GM19035 (cell line): ENCODE results near the gene SNX22.

Experiments
- ATAC-seq: cut with Tn5 transposase; IDR thresholded peaks from one replicate; pipeline ENCODE4 v1.9.1; 2021; ENCODE audit not compliant: unreplicated experiment

Gene SNX22

GRCh38 chr15:64133623-64134344 is 17.7 kb upstream of the SNX22 start:
- no peak for ATAC-seq

DNA sequence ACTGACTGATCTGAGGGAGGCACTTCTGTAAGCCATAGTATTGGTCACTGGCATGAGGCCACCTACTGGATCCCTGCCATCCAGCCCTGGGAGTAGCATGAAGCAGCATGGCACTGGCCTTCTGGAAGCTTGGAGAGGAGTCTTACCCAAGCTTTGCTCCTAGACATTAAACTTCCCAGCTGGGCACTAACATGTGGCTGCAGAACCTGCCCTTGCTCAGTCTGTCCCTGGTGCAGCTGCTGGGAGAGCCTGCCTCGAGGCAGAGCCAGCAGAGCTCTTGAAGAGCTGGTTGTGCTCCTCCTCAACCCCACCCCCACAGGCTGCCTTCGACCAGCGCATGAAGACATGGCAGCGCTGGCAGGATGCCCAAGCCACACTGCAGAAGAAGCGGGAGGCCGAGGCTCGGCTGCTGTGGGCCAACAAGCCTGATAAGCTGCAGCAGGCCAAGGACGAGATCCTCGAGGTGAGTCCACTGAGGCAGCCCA is 17.1 kb upstream of the SNX22 start:
- ATAC-seq = no peak

DNA sequence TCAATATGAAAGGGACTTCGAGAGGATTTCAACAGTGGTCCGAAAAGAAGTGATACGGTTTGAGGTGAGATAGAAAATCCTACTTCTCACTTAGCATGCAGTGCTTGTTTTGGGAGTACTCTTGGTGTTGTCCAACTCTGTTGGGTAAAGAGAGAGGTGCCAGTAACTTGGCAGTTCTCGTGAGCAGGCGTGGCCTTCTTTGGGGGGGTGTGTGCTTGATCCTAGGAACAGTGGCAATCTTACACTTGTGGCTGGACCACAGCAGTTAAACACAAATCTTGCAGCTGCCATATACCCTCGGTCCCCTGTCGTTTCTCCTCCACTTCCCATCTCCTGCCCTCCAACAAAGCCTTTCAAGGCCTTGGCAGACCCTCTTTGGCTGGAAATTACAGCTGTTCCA is 15.2 kb upstream of the SNX22 start:
- no peak for ATAC-seq

DNA sequence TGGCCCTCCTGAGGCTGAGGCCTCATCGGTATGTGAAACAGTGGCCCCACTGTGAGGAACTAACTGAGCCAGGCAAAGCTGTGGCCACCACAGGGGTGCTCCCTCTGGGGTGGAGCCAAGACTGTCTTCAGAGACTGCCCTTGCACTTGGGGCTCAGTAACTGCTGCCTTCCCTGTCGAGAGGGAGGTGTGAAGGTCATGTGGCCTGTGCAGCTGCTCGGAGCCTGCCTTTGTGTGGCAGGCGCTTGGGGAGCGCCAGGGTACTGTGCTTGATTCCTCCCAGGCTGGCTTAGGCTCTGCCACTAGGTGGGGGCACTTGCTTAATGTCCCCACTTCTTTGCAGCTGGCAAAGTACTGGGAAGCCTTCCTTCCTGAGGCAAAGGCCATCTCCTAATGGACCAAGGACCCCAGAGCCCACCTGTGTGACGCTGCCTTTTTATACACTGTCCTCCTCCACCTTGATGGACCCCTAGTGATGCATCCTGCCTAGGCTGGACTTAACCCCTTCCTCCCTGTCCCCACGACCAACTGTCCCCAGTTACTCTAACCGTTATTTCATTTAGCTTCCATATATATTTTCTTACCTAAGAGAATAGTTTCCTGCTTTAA is 14.2 kb upstream of the SNX22 start:
- no peak for ATAC-seq

DNA sequence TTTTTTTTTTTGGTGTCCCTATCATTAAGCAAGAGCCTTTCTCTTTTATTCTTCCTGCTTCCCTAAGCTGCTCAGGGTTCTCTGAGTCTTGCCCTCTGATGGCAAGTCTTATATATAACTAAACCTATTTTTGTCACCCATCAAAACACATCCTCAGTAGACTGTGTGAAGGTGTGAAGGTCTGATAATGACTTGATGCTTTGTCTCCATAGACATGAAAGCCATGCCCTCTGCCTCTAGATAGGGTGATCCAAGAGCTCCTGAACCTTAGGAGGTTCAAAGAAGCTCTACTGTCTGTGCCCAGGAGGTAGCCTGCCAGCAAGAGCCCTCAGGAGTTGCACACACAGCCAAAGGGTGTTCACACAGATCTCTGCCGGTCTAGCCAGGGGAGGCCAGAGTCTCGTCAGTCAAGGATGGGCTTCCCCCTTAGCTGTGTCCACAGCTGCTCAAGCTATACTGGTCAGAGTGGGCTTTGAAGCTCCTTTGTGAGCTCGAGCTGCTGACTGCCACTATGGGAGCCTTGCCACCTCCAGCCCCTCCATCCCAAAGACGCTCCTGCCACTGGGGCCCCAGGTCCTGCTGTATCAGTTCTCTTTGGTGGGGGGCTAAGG is 13.1 kb upstream of the SNX22 start:
- ATAC-seq = no peak

GRCh38 chr15:64141798-64142512 is 9.6 kb upstream of the SNX22 start:
- no peak for ATAC-seq

GRCh38 chr15:64143276-64143675 is 8.3 kb upstream of the SNX22 start:
- ATAC-seq = no peak

- no peak for ATAC-seq
Measured at GRCh38 chr15:64144192-64144564, 7.4 kb upstream of the SNX22 start.

DNA sequence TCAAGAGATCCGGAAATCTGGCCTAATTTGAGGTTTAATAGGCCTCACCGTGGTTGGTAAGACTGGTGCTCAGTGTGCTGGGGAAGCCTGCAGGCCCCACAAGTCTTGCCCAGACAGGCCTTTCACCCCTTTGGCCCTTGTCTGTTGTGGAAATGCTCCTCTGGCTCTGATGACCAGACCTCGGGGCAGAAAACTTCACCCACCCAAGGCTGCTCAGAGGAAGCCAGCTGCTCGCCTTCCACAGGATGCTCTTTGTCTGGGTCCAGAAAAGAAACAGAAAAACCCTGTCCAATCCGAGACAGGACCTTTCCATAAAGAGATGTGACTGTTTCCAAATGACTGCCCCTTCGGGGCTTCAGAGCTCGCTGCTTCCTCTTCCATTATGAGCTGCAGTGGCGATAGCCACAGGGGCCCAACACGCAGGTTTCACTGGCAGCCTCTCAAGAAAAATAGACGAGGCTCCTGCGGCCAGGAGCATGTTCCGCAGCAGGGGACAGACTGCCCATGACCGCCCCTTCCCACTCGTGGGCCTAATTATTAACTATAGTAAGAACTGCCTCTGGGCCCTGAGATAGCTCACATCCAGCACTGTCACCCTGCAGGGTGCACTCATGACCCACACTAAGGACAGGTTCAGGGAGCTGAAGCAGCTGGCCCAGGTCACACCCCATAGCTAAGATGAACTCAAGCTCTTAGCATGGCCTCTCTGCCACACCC is 6.8 kb upstream of the SNX22 start:
- ATAC-seq = peak; percentile 73

DNA sequence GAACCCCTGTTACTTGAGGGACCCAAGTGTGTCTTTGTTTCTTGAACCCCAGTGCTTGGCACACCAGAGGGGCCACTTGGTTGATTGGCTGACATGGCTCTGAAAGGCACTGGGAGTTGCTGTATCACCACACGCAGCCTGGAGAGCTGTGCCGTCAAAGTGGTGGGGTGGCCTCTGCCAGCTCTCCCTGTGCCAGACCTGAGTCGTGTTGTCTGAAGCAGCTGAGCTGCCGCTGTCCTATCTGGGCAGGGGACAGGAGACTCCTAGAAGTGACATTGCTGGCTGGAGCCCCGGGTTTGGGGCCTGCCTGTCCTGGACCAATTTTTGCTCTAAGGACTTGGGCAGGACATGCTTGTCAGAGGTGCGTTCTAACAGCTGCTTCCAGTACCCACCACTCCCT is 5.5 kb upstream of the SNX22 start:
- ATAC-seq = no peak

GRCh38 chr15:64146520-64146884 is 5.0 kb upstream of the SNX22 start:
- ATAC-seq = no peak

DNA sequence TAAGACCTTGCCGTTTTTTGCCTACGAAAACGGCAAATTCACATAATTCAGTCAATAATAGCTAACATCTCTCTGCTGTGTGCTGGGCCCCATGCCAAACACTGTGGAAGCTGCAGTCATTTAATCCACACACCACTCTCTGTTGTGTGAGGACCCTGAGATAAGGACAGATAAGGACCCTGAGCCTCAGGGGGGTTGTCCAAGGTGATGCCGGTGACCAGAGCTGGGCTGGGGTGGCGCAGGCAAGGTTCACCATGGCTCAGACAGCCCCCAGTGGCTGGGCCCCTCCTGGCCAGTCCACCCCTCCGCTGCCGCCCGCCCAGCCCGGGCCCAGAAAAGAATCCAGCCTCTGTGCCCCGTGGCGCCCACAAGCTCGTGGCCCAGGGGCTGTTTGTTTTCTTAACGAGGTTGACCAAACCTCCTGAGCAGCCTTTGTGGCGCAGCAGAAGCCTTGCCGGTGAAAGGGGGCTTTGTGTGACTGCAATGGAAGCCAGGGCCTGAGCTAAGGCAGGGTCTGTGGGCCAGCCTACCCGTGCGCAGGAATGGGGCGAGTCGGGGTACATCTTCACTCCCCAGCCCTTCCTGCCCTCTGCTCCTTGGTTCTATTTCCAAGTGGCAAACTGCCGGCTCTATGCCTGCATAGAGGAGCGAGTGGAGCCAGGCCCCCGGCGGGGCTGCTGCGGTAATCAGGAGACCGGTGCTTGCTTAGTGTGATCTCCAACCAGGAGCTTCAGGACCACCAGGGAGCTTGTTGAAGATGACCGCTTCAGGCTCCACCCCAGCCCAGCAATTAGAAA is 4.4 kb upstream of the SNX22 start:
- no peak for ATAC-seq

DNA sequence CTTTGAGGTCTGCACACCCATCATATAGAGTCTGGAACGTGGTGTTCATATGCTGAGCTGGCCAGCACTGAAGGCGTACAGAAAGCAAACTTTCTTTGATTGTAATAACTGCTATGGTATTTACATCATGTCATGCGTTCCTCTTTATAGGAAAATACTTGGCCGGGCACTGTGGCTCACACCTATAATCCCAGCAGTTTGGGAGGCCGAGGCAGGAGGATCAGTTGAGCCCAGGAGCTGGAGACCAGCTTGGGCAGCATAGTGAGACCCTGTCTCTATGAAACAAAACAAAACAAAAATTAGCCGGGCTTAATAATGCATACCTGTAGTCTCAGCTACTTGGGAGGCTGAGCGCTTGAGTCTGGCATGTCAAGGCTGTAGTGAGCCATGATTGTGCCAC is 3.4 kb upstream of the SNX22 start:
- ATAC-seq = no peak

GRCh38 chr15:64148581-64148980 is 3.0 kb upstream of the SNX22 start:
- ATAC-seq = no peak

- no peak for ATAC-seq
Measured at GRCh38 chr15:64149424-64149823, 2.1 kb upstream of the SNX22 start.

- ATAC-seq = no peak
Measured at GRCh38 chr15:64149893-64150578, 1.5 kb upstream of the SNX22 start.

GRCh38 chr15:64152507-64153387 is 1.2 kb downstream of the SNX22 start:
- ATAC-seq = peak; percentile 12

- peak; percentile 54 for ATAC-seq
Measured at GRCh38 chr15:64153480-64154367, 2.2 kb downstream of the SNX22 start.
